Measurements from ENCODE around the gene PJA2.

DNA sequence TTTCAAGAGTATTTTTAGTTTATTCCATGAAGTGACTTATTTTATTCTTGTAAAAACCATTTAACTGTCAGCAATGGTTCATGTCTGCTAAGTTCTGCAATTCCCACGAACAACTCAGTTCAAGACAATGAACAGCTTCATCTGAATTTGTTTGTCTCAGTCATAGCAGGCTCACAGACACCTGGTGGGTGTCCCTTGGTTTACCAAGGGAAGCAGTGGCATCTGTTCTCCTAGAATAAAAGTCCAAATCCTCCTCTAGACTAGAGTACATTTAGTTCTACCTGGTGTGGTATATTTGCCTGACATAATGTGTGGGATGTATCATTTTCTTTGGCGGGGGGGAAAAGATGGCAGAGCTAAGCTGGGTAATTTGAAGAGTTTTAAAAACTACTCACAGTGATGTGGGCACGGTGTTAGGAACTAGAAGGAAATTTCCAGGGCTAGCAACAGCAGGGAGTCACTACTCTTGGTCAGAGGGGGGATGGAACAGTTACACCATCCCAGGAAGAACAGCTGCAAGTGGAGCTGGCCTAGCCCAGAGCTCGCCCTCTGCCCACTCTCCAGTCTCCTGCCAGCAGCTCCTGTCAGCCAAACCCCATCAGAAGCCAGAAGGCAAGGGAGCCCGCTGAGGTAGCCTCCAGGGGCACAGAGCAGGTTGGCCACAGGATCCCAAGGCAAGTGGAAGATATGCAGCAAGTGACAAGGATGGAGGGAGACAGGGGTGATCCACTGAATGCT lies 100.3 kb downstream of the PJA2 start:
- TF ChIP-seq, protein P1, sequence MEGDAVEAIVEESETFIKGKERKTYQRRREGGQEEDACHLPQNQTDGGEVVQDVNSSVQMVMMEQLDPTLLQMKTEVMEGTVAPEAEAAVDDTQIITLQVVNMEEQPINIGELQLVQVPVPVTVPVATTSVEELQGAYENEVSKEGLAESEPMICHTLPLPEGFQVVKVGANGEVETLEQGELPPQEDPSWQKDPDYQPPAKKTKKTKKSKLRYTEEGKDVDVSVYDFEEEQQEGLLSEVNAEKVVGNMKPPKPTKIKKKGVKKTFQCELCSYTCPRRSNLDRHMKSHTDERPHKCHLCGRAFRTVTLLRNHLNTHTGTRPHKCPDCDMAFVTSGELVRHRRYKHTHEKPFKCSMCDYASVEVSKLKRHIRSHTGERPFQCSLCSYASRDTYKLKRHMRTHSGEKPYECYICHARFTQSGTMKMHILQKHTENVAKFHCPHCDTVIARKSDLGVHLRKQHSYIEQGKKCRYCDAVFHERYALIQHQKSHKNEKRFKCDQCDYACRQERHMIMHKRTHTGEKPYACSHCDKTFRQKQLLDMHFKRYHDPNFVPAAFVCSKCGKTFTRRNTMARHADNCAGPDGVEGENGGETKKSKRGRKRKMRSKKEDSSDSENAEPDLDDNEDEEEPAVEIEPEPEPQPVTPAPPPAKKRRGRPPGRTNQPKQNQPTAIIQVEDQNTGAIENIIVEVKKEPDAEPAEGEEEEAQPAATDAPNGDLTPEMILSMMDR (IDR thresholded peaks at IDR 0.05): no peak
- no peak for TF ChIP-seq POLR2A (IDR thresholded peaks at IDR 0.05)
